Measurements from ENCODE around the gene XIST. TPM values are rescaled to one million over a fixed set of nuclear protein-coding genes. Genes with fewer than 3 reads are reported as not detected.

The XIST gene
- total and polyA plus RNA-seq, 9 of the 15 experiments (the other 6 are each of a cell fraction or from before 2014, with no cell fraction given) = 22.4 to 160 (median 55.5) TPM

DNA sequence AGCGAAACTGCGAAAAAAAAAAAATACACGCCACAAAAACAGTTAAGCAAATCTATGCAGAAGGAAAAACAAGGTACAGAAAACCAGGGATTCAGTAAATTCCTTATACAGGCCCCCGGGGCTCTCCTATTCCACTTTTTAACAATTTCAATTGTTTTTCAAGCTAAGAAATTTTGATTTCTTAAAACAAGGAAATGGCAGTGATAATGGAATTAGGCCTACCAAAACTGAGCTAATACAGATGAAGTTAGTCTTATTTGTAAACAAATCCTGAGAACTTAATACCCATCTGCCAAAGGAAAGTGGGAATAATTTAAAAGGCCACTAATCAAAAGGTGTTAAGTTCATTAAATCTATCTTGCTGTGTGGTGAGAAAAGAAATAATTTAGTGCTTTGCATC is 20.2 kb downstream of the XIST start:
- no peak for FAIRE-seq
- Histone ChIP-seq H3K4me1 (replicated peaks in 1 of 2; ENCODE audit: control insufficient read depth in 2 of 2, insufficient read depth in 2 of 2, low read length in 2 of 2) (no peaks in the 10 kb centered on the region), H3K36me3 (ENCODE audit: control insufficient read depth, insufficient read depth, low read length) (peaks cover 70% of the 10 kb centered on the region; the same call in 2 of the 3 replicates), H3K9me1 (ENCODE audit: control insufficient read depth, insufficient read depth, low read length) (peaks cover 2% of the 10 kb centered on the region), H3K27ac (ENCODE audit: extremely low read depth, low read depth, low read length) (no peak overlapping the region), H3K9me3 (replicated peaks; ENCODE audit: control insufficient read depth, insufficient read depth, low read depth, low read length) (no peaks in the 10 kb centered on the region), H2AFZ (ENCODE audit: low read depth, low read length) (no peak overlapping the region), H3K4me2 (ENCODE audit: insufficient read depth, low read length) (no peak overlapping the region), H4K20me1 (replicated peaks; ENCODE audit: control insufficient read depth, insufficient read depth, low read length) (peaks cover 7% of the 10 kb centered on the region; the same call in 1 of the 2 replicates), H3K9ac (ENCODE audit: insufficient read depth in 1 of 2, low read depth in 2 of 2, low read length in 2 of 2) (no peak overlapping the region), H3K4me3 (no peak overlapping the region), H3K27me3 (ENCODE audit: control insufficient read depth in 2 of 2, insufficient read depth in 2 of 2, low read length in 2 of 2) (no peaks in the 10 kb centered on the region), H3K79me2 (ENCODE audit: control insufficient read depth, insufficient read depth, low read length) (peaks cover 53% of the 10 kb centered on the region)
- 50% methylated on average over 4 of the region's 4 CpGs for WGBS (ENCODE audit: insufficient coverage, low coverage, missing lambda C conversion rate)
- ChIA-PET CTCF (ENCODE audit: low intra/inter-chr PET ratio) (no interaction called here), POLR2A (no interaction called here)
- no peak for DNase-seq (ENCODE audit: extremely low read depth in 1 of 4, low spot score in 3 of 4)
- in situ Hi-C loops (cut with MboI) = no loop called here
- intact Hi-C loops (cut with micrococcal nuclease) = no loop called here
- TF ChIP-seq MED1 (CRISPR knock-in tag; IDR thresholded peaks at IDR 0.05; ENCODE audit: borderline replicate concordance) = no peak
- no peak for TF ChIP-seq ZNF584 (CRISPR knock-in tag; IDR thresholded peaks at IDR 0.05; ENCODE audit: low read depth)
- TF ChIP-seq, protein P1, sequence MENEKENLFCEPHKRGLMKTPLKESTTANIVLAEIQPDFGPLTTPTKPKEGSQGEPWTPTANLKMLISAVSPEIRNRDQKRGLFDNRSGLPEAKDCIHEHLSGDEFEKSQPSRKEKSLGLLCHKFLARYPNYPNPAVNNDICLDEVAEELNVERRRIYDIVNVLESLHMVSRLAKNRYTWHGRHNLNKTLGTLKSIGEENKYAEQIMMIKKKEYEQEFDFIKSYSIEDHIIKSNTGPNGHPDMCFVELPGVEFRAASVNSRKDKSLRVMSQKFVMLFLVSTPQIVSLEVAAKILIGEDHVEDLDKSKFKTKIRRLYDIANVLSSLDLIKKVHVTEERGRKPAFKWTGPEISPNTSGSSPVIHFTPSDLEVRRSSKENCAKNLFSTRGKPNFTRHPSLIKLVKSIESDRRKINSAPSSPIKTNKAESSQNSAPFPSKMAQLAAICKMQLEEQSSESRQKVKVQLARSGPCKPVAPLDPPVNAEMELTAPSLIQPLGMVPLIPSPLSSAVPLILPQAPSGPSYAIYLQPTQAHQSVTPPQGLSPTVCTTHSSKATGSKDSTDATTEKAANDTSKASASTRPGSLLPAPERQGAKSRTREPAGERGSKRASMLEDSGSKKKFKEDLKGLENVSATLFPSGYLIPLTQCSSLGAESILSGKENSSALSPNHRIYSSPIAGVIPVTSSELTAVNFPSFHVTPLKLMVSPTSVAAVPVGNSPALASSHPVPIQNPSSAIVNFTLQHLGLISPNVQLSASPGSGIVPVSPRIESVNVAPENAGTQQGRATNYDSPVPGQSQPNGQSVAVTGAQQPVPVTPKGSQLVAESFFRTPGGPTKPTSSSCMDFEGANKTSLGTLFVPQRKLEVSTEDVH (IDR thresholded peaks at IDR 0.05; ENCODE audit: low read depth, partially characterized antibody) = no peak
- TF ChIP-seq ZNF133 (CRISPR knock-in tag; IDR thresholded peaks at IDR 0.05) = no peak
- TF ChIP-seq ZNF274 (IDR thresholded peaks at IDR 0.05; ENCODE audit: borderline replicate concordance, low read depth, low read length) = no peak
- TF ChIP-seq, protein P2, sequence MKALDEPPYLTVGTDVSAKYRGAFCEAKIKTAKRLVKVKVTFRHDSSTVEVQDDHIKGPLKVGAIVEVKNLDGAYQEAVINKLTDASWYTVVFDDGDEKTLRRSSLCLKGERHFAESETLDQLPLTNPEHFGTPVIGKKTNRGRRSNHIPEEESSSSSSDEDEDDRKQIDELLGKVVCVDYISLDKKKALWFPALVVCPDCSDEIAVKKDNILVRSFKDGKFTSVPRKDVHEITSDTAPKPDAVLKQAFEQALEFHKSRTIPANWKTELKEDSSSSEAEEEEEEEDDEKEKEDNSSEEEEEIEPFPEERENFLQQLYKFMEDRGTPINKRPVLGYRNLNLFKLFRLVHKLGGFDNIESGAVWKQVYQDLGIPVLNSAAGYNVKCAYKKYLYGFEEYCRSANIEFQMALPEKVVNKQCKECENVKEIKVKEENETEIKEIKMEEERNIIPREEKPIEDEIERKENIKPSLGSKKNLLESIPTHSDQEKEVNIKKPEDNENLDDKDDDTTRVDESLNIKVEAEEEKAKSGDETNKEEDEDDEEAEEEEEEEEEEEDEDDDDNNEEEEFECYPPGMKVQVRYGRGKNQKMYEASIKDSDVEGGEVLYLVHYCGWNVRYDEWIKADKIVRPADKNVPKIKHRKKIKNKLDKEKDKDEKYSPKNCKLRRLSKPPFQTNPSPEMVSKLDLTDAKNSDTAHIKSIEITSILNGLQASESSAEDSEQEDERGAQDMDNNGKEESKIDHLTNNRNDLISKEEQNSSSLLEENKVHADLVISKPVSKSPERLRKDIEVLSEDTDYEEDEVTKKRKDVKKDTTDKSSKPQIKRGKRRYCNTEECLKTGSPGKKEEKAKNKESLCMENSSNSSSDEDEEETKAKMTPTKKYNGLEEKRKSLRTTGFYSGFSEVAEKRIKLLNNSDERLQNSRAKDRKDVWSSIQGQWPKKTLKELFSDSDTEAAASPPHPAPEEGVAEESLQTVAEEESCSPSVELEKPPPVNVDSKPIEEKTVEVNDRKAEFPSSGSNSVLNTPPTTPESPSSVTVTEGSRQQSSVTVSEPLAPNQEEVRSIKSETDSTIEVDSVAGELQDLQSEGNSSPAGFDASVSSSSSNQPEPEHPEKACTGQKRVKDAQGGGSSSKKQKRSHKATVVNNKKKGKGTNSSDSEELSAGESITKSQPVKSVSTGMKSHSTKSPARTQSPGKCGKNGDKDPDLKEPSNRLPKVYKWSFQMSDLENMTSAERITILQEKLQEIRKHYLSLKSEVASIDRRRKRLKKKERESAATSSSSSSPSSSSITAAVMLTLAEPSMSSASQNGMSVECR (CRISPR knock-in tag; IDR thresholded peaks at IDR 0.05) = no peak
- TF ChIP-seq, protein P3, sequence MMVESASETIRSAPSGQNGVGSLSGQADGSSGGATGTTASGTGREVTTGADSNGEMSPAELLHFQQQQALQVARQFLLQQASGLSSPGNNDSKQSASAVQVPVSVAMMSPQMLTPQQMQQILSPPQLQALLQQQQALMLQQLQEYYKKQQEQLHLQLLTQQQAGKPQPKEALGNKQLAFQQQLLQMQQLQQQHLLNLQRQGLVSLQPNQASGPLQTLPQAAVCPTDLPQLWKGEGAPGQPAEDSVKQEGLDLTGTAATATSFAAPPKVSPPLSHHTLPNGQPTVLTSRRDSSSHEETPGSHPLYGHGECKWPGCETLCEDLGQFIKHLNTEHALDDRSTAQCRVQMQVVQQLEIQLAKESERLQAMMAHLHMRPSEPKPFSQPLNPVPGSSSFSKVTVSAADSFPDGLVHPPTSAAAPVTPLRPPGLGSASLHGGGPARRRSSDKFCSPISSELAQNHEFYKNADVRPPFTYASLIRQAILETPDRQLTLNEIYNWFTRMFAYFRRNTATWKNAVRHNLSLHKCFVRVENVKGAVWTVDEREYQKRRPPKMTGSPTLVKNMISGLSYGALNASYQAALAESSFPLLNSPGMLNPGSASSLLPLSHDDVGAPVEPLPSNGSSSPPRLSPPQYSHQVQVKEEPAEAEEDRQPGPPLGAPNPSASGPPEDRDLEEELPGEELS (CRISPR knock-in tag; IDR thresholded peaks at IDR 0.05; ENCODE audit: borderline replicate concordance) = no peak
- no peak for ATAC-seq
- no TSS peak for BruUV-seq (replicated peaks)

Data from K562 (cell line).